Small intestine (tissue), 16 donors: ENCODE data around the gene DIRAS1. TPM values are rescaled to one million over a fixed set of nuclear protein-coding genes. Genes with fewer than 3 reads are reported as not detected.
A peak's percentile ranks its signal among the peaks of the same experiment; 100 is the strongest.

Source experiments
- DNase-seq, 2 donors: peaks; one replicate each; pipeline versions ENCODE4 v3.0.0 to v3.0.0-alpha.2; 2013
- FAIRE-seq: peaks from 2 replicates; lab custom pipeline; 2012; peaks lifted over from hg19 to GRCh38; lab: Jason Lieb, UNC
- H3K27ac ChIP-seq, 3 donors: one replicate each; pipeline ENCODE4 v1.5.1; 2013; ENCODE audit warnings: low read length in 2 of 3, mild to moderate bottlenecking in 2 of 3, control low read depth in 1 of 3, inconsistent platforms in 1 of 3, low read depth in 1 of 3, moderate library complexity in 1 of 3
- H3K27me3 ChIP-seq, 3 donors: one replicate each; pipeline ENCODE4 v1.6.1; 2013; ENCODE audit warnings: low read length in 3 of 3, inconsistent platforms in 1 of 3; ENCODE audit not compliant: control insufficient read depth in 3 of 3, insufficient read depth in 3 of 3
- H3K36me3 ChIP-seq, 3 donors: one replicate each; pipeline ENCODE4 v1.6.1; 2013; ENCODE audit warnings: low read length in 3 of 3, inconsistent platforms in 1 of 3, low read depth in 1 of 3, mild to moderate bottlenecking in 1 of 3, moderate library complexity in 1 of 3; ENCODE audit not compliant: control insufficient read depth in 3 of 3, insufficient read depth in 2 of 3
- H3K4me1 ChIP-seq, 3 donors: one replicate each; pipeline ENCODE4 v1.6.1; 2013; ENCODE audit warnings: low read length in 2 of 3, inconsistent platforms in 1 of 3, low read depth in 1 of 3, mild to moderate bottlenecking in 1 of 3, moderate library complexity in 1 of 3; ENCODE audit not compliant: control insufficient read depth in 3 of 3, insufficient read depth in 2 of 3
- H3K4me3 ChIP-seq, 3 donors: one replicate each; pipeline ENCODE4 v1.5.1; 2013; ENCODE audit warnings: low read length in 3 of 3, control low read depth in 1 of 3, inconsistent platforms in 1 of 3, low read depth in 1 of 3, mild to moderate bottlenecking in 1 of 3, moderate library complexity in 1 of 3
- H3K9me3 ChIP-seq, 2 donors: one replicate each; pipeline ENCODE4 v1.6.1; 2013; ENCODE audit warnings: low read depth in 1 of 2, low read length in 1 of 2; ENCODE audit not compliant: control insufficient read depth in 2 of 2, insufficient read depth in 1 of 2
- WGBS, 3 donors: extraction: QIAGEN DNeasy Blood & Tissue Kit; methylation state at CpG; one replicate each; pipeline ENCODE4 v1.1.7; 2013; 5-methylcytosine and 5-hydroxymethylcytosine counted together
- long read RNA-seq, 10 donors: transcript quantifications; one replicate each; lab custom pipeline, GENCODE V29; 2026
- polyA plus RNA-seq, 4 donors: library from polyadenylated mRNA; stranded (reverse) in 3 of 4; unstranded in 1 of 4; fragments of 200-250 nt in 3 of 4; fragments of 120-200 nt in 1 of 4; gene quantifications; one replicate each; pipeline versions ENCODE4 v1.2.1 to v1.2.3, GENCODE V29; 2013
- donor health status: healthy with polysubstance abuse.
- donor health status: control.
- donor health status: control.
- donor health status: Bipolar disorder and iron deficiency.
- donor health status: healthy.

DIRAS1 gene, protein sequence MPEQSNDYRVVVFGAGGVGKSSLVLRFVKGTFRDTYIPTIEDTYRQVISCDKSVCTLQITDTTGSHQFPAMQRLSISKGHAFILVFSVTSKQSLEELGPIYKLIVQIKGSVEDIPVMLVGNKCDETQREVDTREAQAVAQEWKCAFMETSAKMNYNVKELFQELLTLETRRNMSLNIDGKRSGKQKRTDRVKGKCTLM
- 1 to 10 TPM in 2 of 4 donors, under 1 TPM in 1, not detected in 1; 0.25 to 3.0 (median 1.6) TPM for polyA plus RNA-seq
- long read RNA-seq, donor 1 = 0 reads
- long read RNA-seq, donor 2 = 0 reads
- long read RNA-seq, donor 3, partial matches to known transcripts = 0 of 1 reads
- long read RNA-seq, donor 3, other reads (novel, unspliced or antisense) = 0 of 1 reads
- long read RNA-seq, donor 4 = 0 reads
- long read RNA-seq, donor 5 = 0 reads
- long read RNA-seq, donor 6 = 0 reads
- long read RNA-seq, donor 7, transcript DIRAS1-201 (2 exons, 3,424 nt) = major isoform, 15 of 16 reads
- long read RNA-seq, donor 7, partial matches to known transcripts = 0 of 16 reads
- long read RNA-seq, donor 7, other reads (novel, unspliced or antisense) = 0 of 16 reads
- long read RNA-seq, donor 8 = 0 reads
- long read RNA-seq, donor 9 = 0 reads
- long read RNA-seq, donor 10, partial matches to known transcripts = 0 of 3 reads
- long read RNA-seq, donor 10, other reads (novel, unspliced or antisense) = 0 of 3 reads

DNA sequence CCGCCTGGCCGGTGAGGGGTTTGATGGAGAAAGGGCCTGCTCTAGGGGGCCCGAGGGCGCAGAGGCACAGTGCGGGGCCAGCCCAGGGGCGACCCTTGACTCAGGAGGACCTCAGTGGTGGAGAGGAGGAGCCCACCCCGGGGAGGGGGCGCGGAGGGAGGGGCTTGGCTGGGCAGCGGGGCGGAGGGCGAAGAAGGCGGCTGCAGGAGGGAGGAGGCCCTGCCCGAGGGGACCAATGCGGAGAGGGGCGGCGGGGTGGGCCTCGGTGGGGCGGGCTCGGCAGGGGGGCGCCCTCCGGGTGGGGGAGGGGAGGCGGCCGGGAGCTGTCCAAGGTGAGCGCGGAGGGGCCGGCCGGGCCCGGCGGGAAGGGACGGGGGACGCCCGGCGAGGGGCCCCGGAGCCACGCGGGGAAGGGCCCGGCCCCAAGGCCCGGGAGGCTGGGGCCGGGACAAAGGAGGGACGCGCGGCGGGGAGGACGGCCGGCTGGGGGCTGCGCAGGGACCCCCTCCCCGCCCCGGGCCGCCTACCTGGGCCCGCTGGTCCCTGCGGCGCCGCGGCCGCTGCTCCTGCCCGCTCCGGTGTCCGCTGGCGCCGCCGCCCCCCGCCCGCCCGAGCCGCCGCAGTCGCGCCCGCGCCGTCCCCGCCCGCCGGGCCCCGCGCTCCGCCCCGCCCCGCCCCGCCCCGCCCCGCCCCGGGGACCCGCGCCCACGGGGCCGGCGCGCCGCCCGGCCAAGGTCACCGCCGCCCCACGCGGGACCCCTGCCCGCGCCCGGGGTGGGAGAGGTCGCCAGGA is at the start of gene DIRAS1:
TSS of gene DIRAS1 (minus strand) at position 596 of the 793 bp plus-strand sequence. CDS start 3,566 bp downstream, outside the sequence.
- FAIRE-seq = no peak
- H3K4me1 ChIP-seq = no peaks in the 10 kb centered on the region
- 2 to 7% (median 4%) methylated on average over 15 to 100 of the region's 100 CpGs for WGBS, 3 donors
- DNase-seq = no peak
- H3K27me3 ChIP-seq = peaks cover 5 to 49% (median 14%) of the 10 kb centered on the region in 3 donors
- H3K4me3 ChIP-seq = peak within 1 kb of the TSS; percentile 17 to 26 (median 19)
- no peak within 1 kb of the TSS for H3K27ac ChIP-seq
- peaks cover 0 to 4% of the 10 kb centered on the region in 2 donors for H3K9me3 ChIP-seq
- no peaks in the 10 kb centered on the region for H3K36me3 ChIP-seq

DNA sequence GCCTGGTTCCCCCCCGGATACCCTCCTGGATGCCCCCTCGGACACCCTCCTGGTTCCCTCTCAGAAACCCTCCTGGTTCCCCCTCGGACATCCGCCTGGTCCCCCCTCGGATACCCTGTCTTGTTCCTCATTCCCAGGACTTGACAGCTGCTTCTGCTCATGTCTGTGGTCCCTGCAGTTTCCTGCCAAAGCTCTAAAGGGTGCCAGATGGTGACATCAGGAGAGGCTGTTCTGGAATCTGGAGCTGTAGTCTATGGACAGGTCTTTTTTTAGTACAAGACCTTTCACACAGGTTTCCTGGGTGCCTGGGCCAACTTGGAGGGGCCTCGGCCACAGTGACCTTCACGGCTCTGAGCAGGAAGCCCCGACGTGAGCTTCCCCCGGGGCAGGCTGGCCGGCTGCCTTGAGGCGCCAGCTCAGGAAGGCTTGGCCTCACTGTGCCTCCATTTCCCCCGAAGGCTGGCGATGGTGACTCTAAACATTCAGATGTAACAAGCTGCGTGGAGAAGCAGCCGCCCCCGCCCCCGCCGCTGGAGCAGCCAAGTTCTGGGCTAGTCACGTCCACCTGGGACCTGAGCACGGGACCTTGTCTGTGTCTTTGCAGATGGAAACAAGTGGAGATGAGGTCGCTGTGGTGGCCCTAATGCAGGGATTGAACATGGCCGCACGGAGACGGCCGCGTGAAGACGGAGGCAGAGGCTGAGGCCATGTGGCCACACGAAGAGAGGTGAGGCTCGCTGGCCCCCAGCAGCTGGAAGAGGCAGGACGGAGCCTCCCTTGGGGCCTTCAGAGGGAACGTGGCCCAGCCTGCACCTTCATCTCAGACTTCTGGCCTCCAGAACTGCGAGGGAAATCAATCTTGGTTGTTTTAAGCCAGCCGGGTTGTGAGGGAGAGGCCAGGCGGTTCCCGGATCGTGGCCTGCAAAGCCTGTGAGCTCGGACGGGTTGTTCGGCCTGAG is 49.2 kb upstream of the DIRAS1 start:
- 69 to 91% (median 88%) methylated on average over 39 to 40 of the region's 40 CpGs for WGBS, 3 donors
- FAIRE-seq (no peak), DNase-seq (peak in 1 of 2 donors; percentile 26)
- Histone ChIP-seq H3K4me1 (peaks cover 0 to 5% (median 0%) of the 10 kb centered on the region in 3 donors), H3K27ac (peak overlapping the region in 2 of 3 donors; percentile 47 to 79), H3K9me3 (peaks cover 0 to 3% of the 10 kb centered on the region in 2 donors), H3K4me3 (no peak overlapping the region), H3K36me3 (peaks cover 4 to 76% (median 5%) of the 10 kb centered on the region in 3 donors), H3K27me3 (no peaks in the 10 kb centered on the region)

DNA sequence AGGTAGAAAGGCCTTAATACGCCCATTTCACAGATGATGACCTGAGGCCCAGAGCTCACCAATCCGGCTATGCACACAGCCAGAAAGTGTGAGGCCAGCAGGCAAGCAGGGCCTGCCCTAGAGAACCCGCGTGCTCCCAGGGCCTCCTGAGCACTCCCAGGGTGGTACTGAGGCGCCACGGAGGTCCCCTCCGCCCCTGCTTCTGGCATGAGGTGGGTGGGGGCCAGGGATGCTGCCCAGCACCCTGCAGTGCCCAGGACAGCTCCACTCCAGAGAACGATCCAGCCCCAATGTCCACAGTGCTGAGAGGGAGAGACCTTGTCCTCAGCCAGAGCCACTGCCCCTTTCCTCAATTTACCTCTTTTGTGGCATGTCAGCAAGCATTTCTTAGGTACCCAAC is 48.0 kb upstream of the DIRAS1 start:
- Histone ChIP-seq H3K36me3 (peaks cover 10 to 77% (median 11%) of the 10 kb centered on the region in 3 donors), H3K4me1 (peaks cover 0 to 5% (median 0%) of the 10 kb centered on the region in 3 donors), H3K27ac (no peak overlapping the region), H3K4me3 (no peak overlapping the region), H3K9me3 (no peaks in the 10 kb centered on the region), H3K27me3 (no peaks in the 10 kb centered on the region)
- WGBS, 3 donors = 93 to 94% (median 94%) methylated on average over 8 of the region's 8 CpGs
- FAIRE-seq (no peak), DNase-seq (no peak)

DNA sequence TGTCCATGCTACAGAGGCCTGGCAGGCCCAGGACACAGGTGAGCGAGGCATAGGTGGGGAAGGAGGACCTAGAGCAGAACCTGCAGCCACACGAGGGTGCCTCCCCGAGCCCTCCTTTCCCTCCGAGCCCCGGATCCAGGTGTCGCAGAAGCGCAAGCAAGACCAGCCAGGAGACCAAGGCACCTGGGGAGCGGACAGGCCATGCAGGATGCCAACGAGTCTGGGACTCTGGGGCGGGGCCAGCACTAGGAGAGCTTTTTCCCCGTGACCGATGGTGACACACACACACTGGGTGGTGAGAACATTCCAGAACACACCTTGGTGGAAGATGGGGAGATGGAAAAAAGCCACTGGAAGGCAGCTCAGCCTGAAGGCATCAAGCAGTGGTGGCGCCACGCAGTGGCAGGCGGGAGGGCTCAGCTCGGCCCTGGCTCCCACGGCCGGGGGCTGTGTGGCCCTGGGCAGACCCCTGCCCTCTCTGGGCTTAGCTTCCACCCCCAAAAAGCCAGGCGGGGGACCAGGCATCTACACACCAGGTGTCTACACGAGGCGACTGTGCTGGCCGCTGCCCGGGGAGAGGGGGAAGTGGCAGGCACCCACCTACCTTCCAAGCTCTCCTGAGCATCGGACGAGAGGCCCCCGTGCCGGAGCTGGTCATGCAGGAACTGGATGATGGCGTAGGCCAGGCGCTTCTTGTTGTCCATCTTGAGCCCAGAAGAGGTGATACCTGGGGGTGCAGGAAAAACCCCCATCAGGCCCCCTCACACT is 47.4 kb upstream of the DIRAS1 start:
- H3K27me3 ChIP-seq = no peaks in the 10 kb centered on the region
- H3K27ac ChIP-seq = no peak overlapping the region
- no peak overlapping the region for H3K4me3 ChIP-seq
- FAIRE-seq (no peak), DNase-seq (no peak)
- H3K4me1 ChIP-seq = peaks cover 0 to 5% (median 0%) of the 10 kb centered on the region in 3 donors
- 94 to 95% (median 94%) methylated on average over 28 to 29 of the region's 29 CpGs for WGBS, 3 donors
- peaks cover 10 to 79% (median 11%) of the 10 kb centered on the region in 3 donors for H3K36me3 ChIP-seq
- no peaks in the 10 kb centered on the region for H3K9me3 ChIP-seq

GRCh38 chr19:2767688-2768087 is 46.5 kb upstream of the DIRAS1 start:
- WGBS, 3 donors = 91 to 96% (median 93%) methylated on average over 19 of the region's 19 CpGs
- Histone ChIP-seq H3K27me3 (no peaks in the 10 kb centered on the region), H3K4me3 (no peak overlapping the region), H3K4me1 (peaks cover 0 to 5% (median 0%) of the 10 kb centered on the region in 3 donors), H3K27ac (no peak overlapping the region), H3K36me3 (peaks cover 10 to 88% (median 16%) of the 10 kb centered on the region in 3 donors), H3K9me3 (no peaks in the 10 kb centered on the region)
- DNase-seq (no peak), FAIRE-seq (no peak)

- H3K36me3 ChIP-seq = peaks cover 13 to 92% (median 16%) of the 10 kb centered on the region in 3 donors
- H3K9me3 ChIP-seq = no peaks in the 10 kb centered on the region
- no peak overlapping the region for H3K27ac ChIP-seq
- DNase-seq (no peak), FAIRE-seq (no peak)
- peaks cover 0 to 5% (median 0%) of the 10 kb centered on the region in 3 donors for H3K4me1 ChIP-seq
- H3K4me3 ChIP-seq = no peak overlapping the region
- WGBS, 3 donors = 94 to 96% (median 94%) methylated on average over 33 to 35 of the region's 35 CpGs
- no peaks in the 10 kb centered on the region for H3K27me3 ChIP-seq
Observed at GRCh38 chr19:2766594-2767372, 45.6 kb upstream of the DIRAS1 start.
